ENCODE data around the gene HOATZ. TPM values are rescaled to one million over a fixed set of nuclear protein-coding genes. Genes with fewer than 3 reads are reported as not detected.

HOATZ gene
- total RNA-seq, 3 donors from 2014 or later, result not detected

GRCh38 chr11:111559800-111560464, 45.4 kb downstream of the HOATZ start:
- Histone ChIP-seq H3K9me3 (peaks cover 4% of the 10 kb centered on the region), H3K4me1 (ENCODE audit: low read depth) (no peaks in the 10 kb centered on the region), H3K4me3 (no peak overlapping the region), H3K36me3 (ENCODE audit: low read depth) (no peaks in the 10 kb centered on the region)
- intact Hi-C loops (cut with DNase I, micrococcal nuclease), result loop anchor here (10.0 kb wide), 1 partner anchor 285 kb away; no protein-coding TSS in a partner anchor
- TF ChIP-seq CTCF (IDR thresholded peaks at IDR 0.05), result no peak
- ATAC-seq (no peak), DNase-seq (no peak)

GRCh38 chr11:111560800-111561199, 46.2 kb downstream of the HOATZ start:
- Histone ChIP-seq H3K4me1 (ENCODE audit: low read depth) (no peaks in the 10 kb centered on the region), H3K9me3 (peaks cover 4% of the 10 kb centered on the region), H3K36me3 (ENCODE audit: low read depth) (no peaks in the 10 kb centered on the region), H3K4me3 (no peak overlapping the region)
- DNase-seq (no peak), ATAC-seq (no peak)
- TF ChIP-seq CTCF (IDR thresholded peaks at IDR 0.05), result no peak
- intact Hi-C loops (cut with DNase I, micrococcal nuclease), result loop anchor here (10.0 kb wide), 1 partner anchor 284 kb away; no protein-coding TSS in a partner anchor

- no peak for ATAC-seq
- no peak overlapping the region for H3K4me3 ChIP-seq
- H3K36me3 ChIP-seq (ENCODE audit: low read depth), result no peaks in the 10 kb centered on the region
- intact Hi-C loops (cut with DNase I, micrococcal nuclease), result loop anchor here (10.0 kb wide), 1 partner anchor 283 kb away; no protein-coding TSS in a partner anchor
- no peaks in the 10 kb centered on the region for H3K4me1 ChIP-seq (ENCODE audit: low read depth)
- peaks cover 1% of the 10 kb centered on the region for H3K9me3 ChIP-seq
- no peak for TF ChIP-seq CTCF (IDR thresholded peaks at IDR 0.05)
- no peak for DNase-seq
These were observed 46.7 kb downstream of the HOATZ start for GRCh38 chr11:111561306-111561705.

GRCh38 chr11:111561791-111562325, 47.3 kb downstream of the HOATZ start:
- Histone ChIP-seq H3K4me3 (no peak overlapping the region), H3K4me1 (ENCODE audit: low read depth) (no peaks in the 10 kb centered on the region), H3K36me3 (ENCODE audit: low read depth) (no peaks in the 10 kb centered on the region), H3K9me3 (no peaks in the 10 kb centered on the region)
- no peak for ATAC-seq
- DNase-seq, result no peak
- TF ChIP-seq CTCF (IDR thresholded peaks at IDR 0.05), result no peak
- intact Hi-C loops (cut with DNase I, micrococcal nuclease), result loop anchor here (10.0 kb wide), 1 partner anchor 283 kb away; no protein-coding TSS in a partner anchor

GRCh38 chr11:111562692-111563389, 48.3 kb downstream of the HOATZ start:
- no peak for ATAC-seq
- intact Hi-C loops (cut with DNase I, micrococcal nuclease), result loop anchor here (10.0 kb wide), 1 partner anchor 282 kb away; no protein-coding TSS in a partner anchor

More at GRCh38 chr11:111562692-111563389, 48.3 kb downstream of the HOATZ start:
- no peaks in the 10 kb centered on the region for H3K9me3 ChIP-seq
- no peak overlapping the region for H3K4me3 ChIP-seq
- no peaks in the 10 kb centered on the region for H3K36me3 ChIP-seq (ENCODE audit: low read depth)
- no peaks in the 10 kb centered on the region for H3K4me1 ChIP-seq (ENCODE audit: low read depth)
- no peak for TF ChIP-seq CTCF (IDR thresholded peaks at IDR 0.05)
- DNase-seq, result no peak

Data from mucosa of descending colon (tissue), 3 donors.